Neural crest cell (in vitro differentiated cells): Measurements from ENCODE around the gene PLPP3. TPM values are rescaled to one million over a fixed set of nuclear protein-coding genes. Genes with fewer than 3 reads are reported as not detected.

Experiments
- DNase-seq: peaks from one replicate; pipeline ENCODE4 v3.0.0; 2021; ENCODE audit warnings: low read depth, mixed read lengths, low spot score
- H3K27ac Mint-ChIP-seq: one replicate; pipeline ENCODE4 v1.8.0; 2021; ENCODE audit warnings: mild to moderate bottlenecking, mixed read lengths; ENCODE audit not compliant: unreplicated experiment
- H3K27me3 Mint-ChIP-seq: 2 replicates; pipeline ENCODE4 v1.8.0; 2021; ENCODE audit warnings: low read depth, mild to moderate bottlenecking, mixed read lengths
- H3K36me3 Mint-ChIP-seq: 2 replicates; pipeline ENCODE4 v1.8.0; 2021; ENCODE audit warnings: low read depth, mild to moderate bottlenecking, mixed read lengths
- H3K4me1 Mint-ChIP-seq: 2 replicates; pipeline ENCODE4 v1.8.0; 2021; ENCODE audit warnings: mixed read lengths
- H3K4me3 Mint-ChIP-seq: one replicate; pipeline ENCODE4 v1.8.0; 2021; ENCODE audit warnings: mild to moderate bottlenecking, mixed read lengths
- H3K9me3 Mint-ChIP-seq: 2 replicates; pipeline ENCODE4 v1.8.0; 2021; ENCODE audit warnings: mixed read lengths
- total RNA-seq: library from RNA; stranded (reverse); gene quantifications from 2 replicates; pipeline ENCODE4 v1.2.1, GENCODE V29; 2021
- TF ChIP-seq, protein P1 (sequence below): fragments of 200-600 bp; sonication (generic); conservative IDR thresholded peaks from 2 replicates; pipeline ENCODE4 v1.5.0; 2021; ENCODE audit warnings: antibody characterized with exemption, mild to moderate bottlenecking

The PLPP3 gene
- total RNA-seq, 1 donor from 2014 or later: 24.7 TPM

DNA sequence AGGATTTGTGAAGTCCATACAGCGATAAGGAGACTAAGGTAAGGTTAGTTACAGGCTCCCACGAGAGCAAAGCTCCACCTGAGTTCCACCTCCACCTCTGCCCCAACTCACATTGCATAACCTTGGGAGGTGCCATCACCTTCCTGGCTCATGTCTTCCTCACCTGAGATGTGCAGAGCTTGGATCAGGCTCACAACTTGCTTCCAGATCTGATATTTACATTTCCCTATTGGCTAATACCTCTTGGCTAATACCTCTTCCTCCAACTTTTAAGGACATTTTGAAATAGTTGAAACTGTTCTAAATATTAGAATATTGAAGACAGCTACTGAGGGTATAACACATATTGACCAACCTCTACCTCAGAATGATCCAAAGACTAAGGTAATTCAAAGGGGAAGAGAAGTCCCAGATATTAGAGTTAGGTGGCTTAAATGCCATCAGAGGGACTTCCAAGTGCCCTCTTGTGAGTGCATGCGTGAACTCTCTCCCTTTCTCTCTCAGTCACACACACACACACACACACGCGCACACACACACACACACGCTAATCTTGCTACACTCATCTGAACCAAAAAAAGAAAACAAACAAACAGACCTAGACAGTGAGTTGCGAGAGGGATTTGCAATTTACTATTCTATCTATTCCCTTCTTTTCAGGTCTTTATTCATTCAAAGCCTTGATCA is 134.3 kb downstream of the PLPP3 start:
- Mint-ChIP-seq H3K27me3 (no peaks in the 10 kb centered on the region), H3K4me1 (peaks cover 21% of the 10 kb centered on the region), H3K36me3 (no peaks in the 10 kb centered on the region), H3K4me3 (no peak overlapping the region), H3K27ac (peak overlapping the region; percentile 90), H3K9me3 (no peaks in the 10 kb centered on the region)
- TF ChIP-seq, protein P1, sequence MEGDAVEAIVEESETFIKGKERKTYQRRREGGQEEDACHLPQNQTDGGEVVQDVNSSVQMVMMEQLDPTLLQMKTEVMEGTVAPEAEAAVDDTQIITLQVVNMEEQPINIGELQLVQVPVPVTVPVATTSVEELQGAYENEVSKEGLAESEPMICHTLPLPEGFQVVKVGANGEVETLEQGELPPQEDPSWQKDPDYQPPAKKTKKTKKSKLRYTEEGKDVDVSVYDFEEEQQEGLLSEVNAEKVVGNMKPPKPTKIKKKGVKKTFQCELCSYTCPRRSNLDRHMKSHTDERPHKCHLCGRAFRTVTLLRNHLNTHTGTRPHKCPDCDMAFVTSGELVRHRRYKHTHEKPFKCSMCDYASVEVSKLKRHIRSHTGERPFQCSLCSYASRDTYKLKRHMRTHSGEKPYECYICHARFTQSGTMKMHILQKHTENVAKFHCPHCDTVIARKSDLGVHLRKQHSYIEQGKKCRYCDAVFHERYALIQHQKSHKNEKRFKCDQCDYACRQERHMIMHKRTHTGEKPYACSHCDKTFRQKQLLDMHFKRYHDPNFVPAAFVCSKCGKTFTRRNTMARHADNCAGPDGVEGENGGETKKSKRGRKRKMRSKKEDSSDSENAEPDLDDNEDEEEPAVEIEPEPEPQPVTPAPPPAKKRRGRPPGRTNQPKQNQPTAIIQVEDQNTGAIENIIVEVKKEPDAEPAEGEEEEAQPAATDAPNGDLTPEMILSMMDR: no peak
- DNase-seq: no peak

Other genes starting within 250 kb of the PLPP3 start
- 4.8 and 4.9 TPM in 2 replicates for gene PRKAA2, start 65.8 kb upstream of the PLPP3 start, total RNA-seq
- not detected in 2 replicates for gene FYB2, start 239.8 kb upstream of the PLPP3 start, total RNA-seq